HG03342 (cell line): ENCODE data around the gene CRYZL1.

ENCODE experiments used
- ATAC-seq: cut with Tn5 transposase; IDR thresholded peaks from one replicate; pipeline ENCODE4 v1.9.1; 2021; ENCODE audit warnings: mild to moderate bottlenecking, moderate library complexity; ENCODE audit not compliant: unreplicated experiment

The CRYZL1 gene

GRCh38 chr21:33542640-33543504, 98.7 kb downstream of the CRYZL1 start, which contains the start of gene SON:
SON (plus strand) TSS chr21:33543038; CDS start chr21:33543093, 55 bp downstream.
- ATAC-seq: peak; percentile 89

GRCh38 chr21:33541756-33542639, 99.5 kb downstream of the CRYZL1 start, which contains the start of gene GART:
GART (minus strand) TSS chr21:33542117; CDS start chr21:33539315, 2,802 bp downstream.
- peak; percentile 54 for ATAC-seq

- no peak for ATAC-seq
These were observed 100.3 kb downstream of the CRYZL1 start for GRCh38 chr21:33541105-33541711.

GRCh38 chr21:33540711-33541104, 100.8 kb downstream of the CRYZL1 start:
- no peak for ATAC-seq

GRCh38 chr21:33539616-33540015, 101.9 kb downstream of the CRYZL1 start:
- no peak for ATAC-seq
